Effector memory CD4-positive, alpha-beta T cell (primary cell): Measurements from ENCODE around the gene ZNF692.

ENCODE experiments used
- DNase-seq, 3 donors: peaks; one replicate each; pipeline ENCODE4 v3.0.0-alpha.2; 2020
- H3K27ac ChIP-seq: 2 replicates; pipeline ENCODE4 v1.7.0; 2013; ENCODE audit warnings: mild to moderate bottlenecking, low read length, moderate library complexity; ENCODE audit not compliant: insufficient read depth, poor library complexity, severe bottlenecking
- H3K27me3 ChIP-seq: replicated peaks from 2 replicates; pipeline ENCODE4 v1.7.0; 2013; ENCODE audit warnings: mild to moderate bottlenecking, low read length; ENCODE audit not compliant: insufficient read depth, control insufficient read depth, poor library complexity, severe bottlenecking
- H3K36me3 ChIP-seq: 2 replicates; pipeline ENCODE4 v1.7.0; 2013; ENCODE audit warnings: mild to moderate bottlenecking, low read length, moderate library complexity; ENCODE audit not compliant: control insufficient read depth, insufficient read depth
- H3K4me1 ChIP-seq: 2 replicates; pipeline ENCODE4 v1.7.0; 2013; ENCODE audit warnings: low read length, mild to moderate bottlenecking; ENCODE audit not compliant: control insufficient read depth, insufficient read depth, poor library complexity, severe bottlenecking
- H3K4me3 ChIP-seq: 2 replicates; pipeline ENCODE4 v1.7.0; 2013; ENCODE audit warnings: low read length, low read depth, mild to moderate bottlenecking; ENCODE audit not compliant: insufficient read depth, poor library complexity, severe bottlenecking
- H3K9me3 ChIP-seq: 2 replicates; pipeline ENCODE4 v1.7.0; 2013; ENCODE audit warnings: mild to moderate bottlenecking, low read length, moderate library complexity; ENCODE audit not compliant: control insufficient read depth

The ZNF692 gene

GRCh38 chr1:248849637-248850036, 9.2 kb downstream of the ZNF692 start:
- peaks cover 57% of the 10 kb centered on the region for H3K36me3 ChIP-seq
- DNase-seq: no peak
- H3K27ac ChIP-seq: no peak overlapping the region

GRCh38 chr1:248849152-248849551, 9.7 kb downstream of the ZNF692 start:
- Histone ChIP-seq H3K4me1 (no peaks in the 10 kb centered on the region), H3K36me3 (peaks cover 60% of the 10 kb centered on the region), H3K27ac (no peak overlapping the region), H3K4me3 (no peak overlapping the region), H3K9me3 (no peaks in the 10 kb centered on the region), H3K27me3 (no peaks in the 10 kb centered on the region)
- DNase-seq: no peak

More at GRCh38 chr1:248849637-248850036, 9.2 kb downstream of the ZNF692 start:
- Histone ChIP-seq H3K27me3 (no peaks in the 10 kb centered on the region), H3K4me1 (no peaks in the 10 kb centered on the region), H3K4me3 (no peak overlapping the region), H3K9me3 (no peaks in the 10 kb centered on the region)

GRCh38 chr1:248848602-248849001, 10.3 kb downstream of the ZNF692 start:
- Histone ChIP-seq H3K27me3 (no peaks in the 10 kb centered on the region), H3K4me1 (no peaks in the 10 kb centered on the region), H3K9me3 (no peaks in the 10 kb centered on the region), H3K27ac (no peak overlapping the region), H3K4me3 (no peak overlapping the region), H3K36me3 (peaks cover 60% of the 10 kb centered on the region)
- no peak for DNase-seq

DNA sequence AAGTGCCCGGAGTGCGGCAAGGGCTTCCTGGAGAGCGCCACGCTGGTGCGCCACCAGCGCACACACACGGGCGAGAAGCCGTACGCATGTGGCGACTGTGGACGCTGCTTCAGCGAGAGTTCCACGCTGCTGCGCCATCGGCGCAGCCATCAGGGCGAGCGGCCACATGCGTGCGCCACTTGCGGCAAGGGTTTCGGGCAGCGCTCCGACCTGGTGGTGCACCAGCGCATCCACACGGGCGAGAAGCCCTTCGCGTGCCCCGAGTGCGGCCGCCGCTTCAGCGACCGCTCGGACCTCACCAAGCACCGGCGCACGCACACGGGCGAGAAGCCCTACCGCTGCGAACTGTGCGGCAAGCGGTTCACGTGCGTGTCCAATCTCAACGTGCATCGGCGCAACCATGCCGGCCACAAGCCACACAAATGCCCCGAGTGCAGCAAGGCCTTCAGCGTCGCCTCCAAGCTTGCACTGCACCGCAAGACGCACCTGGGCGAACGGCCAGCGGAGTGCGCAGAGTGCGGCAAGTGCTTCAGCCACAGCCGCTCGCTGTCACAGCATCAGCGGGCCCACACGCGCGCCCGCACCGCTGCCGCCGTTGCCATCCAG, 10.8 kb downstream of the ZNF692 start:
- DNase-seq: no peak
- Histone ChIP-seq H3K9me3 (no peaks in the 10 kb centered on the region), H3K4me1 (no peaks in the 10 kb centered on the region), H3K36me3 (peaks cover 61% of the 10 kb centered on the region), H3K27me3 (no peaks in the 10 kb centered on the region), H3K27ac (no peak overlapping the region), H3K4me3 (no peak overlapping the region)

DNA sequence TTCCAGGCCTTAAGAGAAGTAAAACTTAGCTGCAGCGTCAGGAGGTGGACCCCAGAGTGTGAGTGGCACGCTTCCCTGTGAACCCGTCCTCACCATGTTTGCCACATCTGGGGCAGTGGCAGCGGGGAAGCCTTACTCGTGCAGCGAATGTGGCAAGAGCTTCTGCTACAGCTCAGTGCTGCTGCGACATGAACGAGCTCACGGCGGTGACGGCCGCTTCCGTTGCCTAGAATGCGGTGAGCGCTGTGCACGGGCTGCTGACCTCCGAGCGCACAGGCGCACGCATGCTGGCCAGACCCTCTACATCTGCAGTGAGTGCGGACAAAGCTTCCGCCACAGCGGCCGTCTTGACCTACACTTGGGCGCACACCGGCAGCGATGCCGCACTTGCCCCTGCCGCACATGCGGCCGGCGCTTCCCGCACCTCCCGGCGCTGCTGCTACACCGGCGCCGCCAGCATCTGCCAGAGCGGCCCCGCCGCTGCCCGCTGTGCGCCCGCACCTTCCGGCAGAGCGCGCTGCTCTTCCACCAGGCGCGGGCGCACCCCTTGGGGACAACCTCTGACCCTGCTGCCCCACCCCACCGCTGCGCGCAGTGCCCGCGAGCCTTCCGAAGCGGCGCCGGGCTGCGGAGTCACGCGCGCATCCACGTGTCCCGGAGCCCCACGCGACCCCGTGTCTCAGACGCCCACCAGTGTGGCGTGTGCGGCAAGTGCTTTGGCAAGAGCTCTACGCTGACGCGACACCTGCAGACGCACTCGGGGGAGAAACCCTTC, 11.5 kb downstream of the ZNF692 start:
- DNase-seq: no peak
- no peaks in the 10 kb centered on the region for H3K27me3 ChIP-seq
- H3K36me3 ChIP-seq: peaks cover 64% of the 10 kb centered on the region
- no peak overlapping the region for H3K4me3 ChIP-seq
- no peaks in the 10 kb centered on the region for H3K4me1 ChIP-seq
- H3K9me3 ChIP-seq: no peaks in the 10 kb centered on the region
- H3K27ac ChIP-seq: no peak overlapping the region

- H3K27ac ChIP-seq: no peak overlapping the region
- no peaks in the 10 kb centered on the region for H3K27me3 ChIP-seq
- no peak for DNase-seq
- no peak overlapping the region for H3K4me3 ChIP-seq
- peaks cover 55% of the 10 kb centered on the region for H3K36me3 ChIP-seq
- H3K9me3 ChIP-seq: no peaks in the 10 kb centered on the region
- peaks cover under 1% of the 10 kb centered on the region for H3K4me1 ChIP-seq
Measured at GRCh38 chr1:248844526-248844925, 14.4 kb downstream of the ZNF692 start.

DNA sequence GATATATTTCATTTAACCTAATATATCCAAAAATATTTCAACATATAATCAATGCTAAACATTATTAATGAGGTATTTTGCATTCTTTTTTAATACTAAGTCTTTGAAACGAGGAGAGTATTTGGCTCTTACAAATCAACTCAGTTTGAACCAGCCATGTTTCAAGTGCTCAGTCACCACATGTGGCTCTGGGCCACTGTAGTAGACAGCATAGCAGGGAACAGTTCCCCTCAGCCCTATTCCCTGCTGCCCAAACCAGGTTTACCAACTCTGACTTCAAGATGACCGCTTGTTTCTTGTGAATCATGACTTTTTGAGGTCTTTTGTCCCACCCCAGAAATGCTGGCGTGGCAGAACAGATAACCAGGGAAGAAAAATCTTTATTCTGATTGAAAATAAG, 15.2 kb downstream of the ZNF692 start:
- Histone ChIP-seq H3K27me3 (no peaks in the 10 kb centered on the region), H3K27ac (no peak overlapping the region), H3K36me3 (peaks cover 47% of the 10 kb centered on the region), H3K9me3 (no peaks in the 10 kb centered on the region), H3K4me1 (peaks cover 7% of the 10 kb centered on the region), H3K4me3 (no peak overlapping the region)
- DNase-seq: no peak

DNA sequence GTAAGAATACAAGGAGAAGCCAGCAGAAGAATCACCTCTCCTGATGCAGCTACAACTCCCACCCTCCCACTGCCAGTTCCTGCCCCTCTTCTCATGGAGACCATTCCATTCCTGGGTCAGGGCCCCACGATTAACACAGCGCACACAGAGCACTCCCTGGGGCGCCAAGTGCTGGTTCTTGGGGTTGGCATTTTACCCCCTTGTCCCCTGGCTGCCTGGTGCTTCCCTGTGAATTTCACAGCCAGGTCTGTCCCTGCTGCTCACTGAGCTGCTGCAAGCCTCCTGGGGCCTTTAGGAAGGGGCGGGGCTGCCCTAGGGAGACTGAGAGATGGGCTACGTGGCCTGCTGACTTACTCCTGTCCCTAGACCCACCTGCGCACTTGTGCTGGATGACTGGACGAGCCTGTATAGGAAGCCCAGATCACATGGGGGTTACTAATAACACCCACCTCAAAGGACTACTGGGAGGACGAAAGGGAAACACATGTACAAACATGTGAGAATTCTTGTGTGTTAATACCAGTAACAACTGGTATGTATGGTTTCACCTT, 16.0 kb downstream of the ZNF692 start:
- Histone ChIP-seq H3K9me3 (no peaks in the 10 kb centered on the region), H3K4me3 (no peak overlapping the region), H3K36me3 (peaks cover 39% of the 10 kb centered on the region), H3K4me1 (peaks cover 7% of the 10 kb centered on the region), H3K27me3 (no peaks in the 10 kb centered on the region), H3K27ac (no peak overlapping the region)
- no peak for DNase-seq

DNA sequence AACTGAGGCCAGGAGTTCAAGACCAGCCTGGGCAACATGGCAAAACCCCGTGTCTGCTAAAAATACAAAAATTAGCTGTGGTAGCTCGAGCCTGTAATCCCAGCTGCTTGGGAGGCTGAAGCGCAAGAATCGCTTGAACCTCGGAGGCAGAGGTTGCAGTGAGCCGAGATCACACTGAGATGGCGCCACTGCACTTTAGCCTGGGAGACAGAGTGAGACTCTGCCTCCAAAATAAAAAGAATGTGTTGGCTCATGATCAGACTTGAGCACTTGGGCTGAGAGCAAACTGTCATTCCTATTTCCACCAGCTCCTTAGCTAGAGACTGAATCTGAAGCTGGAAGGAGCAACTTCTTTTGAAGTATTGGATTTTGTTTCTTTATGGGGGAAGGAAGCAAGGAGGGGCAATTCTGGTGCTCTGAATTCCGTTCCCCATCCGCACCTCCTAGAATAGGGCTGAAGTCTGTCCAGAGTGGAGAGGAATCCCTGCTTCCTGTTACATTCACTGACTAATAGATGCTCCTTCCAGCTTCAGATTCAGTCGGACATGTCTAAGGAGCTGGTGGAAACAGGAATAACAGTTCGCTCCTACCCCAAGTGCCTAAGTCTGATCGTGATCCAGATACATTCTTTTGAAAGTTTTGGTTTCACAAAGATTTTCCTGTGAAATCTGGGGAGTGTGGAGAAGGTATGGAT, 17.0 kb downstream of the ZNF692 start:
- H3K4me1 ChIP-seq: peaks cover 14% of the 10 kb centered on the region
- DNase-seq: no peak
- H3K36me3 ChIP-seq: peaks cover 30% of the 10 kb centered on the region
- H3K27me3 ChIP-seq: no peaks in the 10 kb centered on the region
- no peak overlapping the region for H3K4me3 ChIP-seq
- H3K9me3 ChIP-seq: no peaks in the 10 kb centered on the region
- H3K27ac ChIP-seq: no peak overlapping the region

DNA sequence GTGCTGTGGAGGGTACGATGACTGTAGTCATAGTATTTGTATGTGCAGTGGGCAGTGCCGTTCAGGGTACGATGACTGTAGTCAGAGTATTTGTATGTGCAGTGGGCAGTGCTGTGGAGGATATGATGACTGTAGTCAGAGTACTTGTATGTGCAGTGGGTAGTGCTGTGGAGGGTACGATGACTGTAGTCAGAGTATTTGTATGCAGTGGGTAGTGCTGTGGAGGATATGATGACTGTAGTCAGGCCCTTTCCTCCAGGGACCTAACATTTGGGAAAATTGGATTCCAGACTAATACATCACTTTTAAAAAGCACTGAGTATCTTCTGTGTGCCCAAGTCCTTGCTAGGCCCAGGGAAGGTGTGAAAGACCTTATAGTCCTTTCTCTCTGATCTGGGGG, 17.9 kb downstream of the ZNF692 start:
- H3K36me3 ChIP-seq: peaks cover 21% of the 10 kb centered on the region
- no peaks in the 10 kb centered on the region for H3K27me3 ChIP-seq
- H3K4me1 ChIP-seq: peaks cover 14% of the 10 kb centered on the region
- no peak overlapping the region for H3K4me3 ChIP-seq
- H3K9me3 ChIP-seq: no peaks in the 10 kb centered on the region
- no peak for DNase-seq
- no peak overlapping the region for H3K27ac ChIP-seq
